HG02938 (cell line): ENCODE measurements around the gene LRIT2.
"Not testable (repeated sequence)": the region's sequence is repeated elsewhere in the genome, so short reads cannot be mapped to it uniquely, and the experiment has no call there.

ENCODE experiments used
- ATAC-seq: cut with Tn5 transposase; IDR thresholded peaks from one replicate; pipeline ENCODE4 v1.9.1; 2021; ENCODE audit warnings: mild to moderate bottlenecking, moderate library complexity; ENCODE audit not compliant: unreplicated experiment

Gene LRIT2

DNA sequence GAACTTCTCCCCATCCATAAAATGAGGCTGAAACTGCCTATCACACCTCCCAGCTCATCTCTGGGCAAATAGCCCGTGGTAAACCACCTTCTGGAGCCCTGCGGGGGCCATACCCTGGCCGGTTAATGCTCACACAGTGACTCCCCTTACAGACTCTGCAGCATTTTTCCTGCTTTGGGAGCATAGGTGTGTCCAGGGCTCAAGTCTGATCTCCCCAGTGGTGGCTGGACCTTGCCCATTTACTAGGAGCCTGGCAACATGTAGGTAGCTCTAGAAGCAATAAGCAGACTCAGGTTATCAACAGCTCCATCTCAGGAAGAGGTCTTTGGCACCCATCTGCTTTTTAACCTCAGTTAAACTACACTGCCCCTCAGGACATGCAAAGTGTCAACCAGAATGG is 36.5 kb downstream of the LRIT2 start:
- ATAC-seq: no peak

DNA sequence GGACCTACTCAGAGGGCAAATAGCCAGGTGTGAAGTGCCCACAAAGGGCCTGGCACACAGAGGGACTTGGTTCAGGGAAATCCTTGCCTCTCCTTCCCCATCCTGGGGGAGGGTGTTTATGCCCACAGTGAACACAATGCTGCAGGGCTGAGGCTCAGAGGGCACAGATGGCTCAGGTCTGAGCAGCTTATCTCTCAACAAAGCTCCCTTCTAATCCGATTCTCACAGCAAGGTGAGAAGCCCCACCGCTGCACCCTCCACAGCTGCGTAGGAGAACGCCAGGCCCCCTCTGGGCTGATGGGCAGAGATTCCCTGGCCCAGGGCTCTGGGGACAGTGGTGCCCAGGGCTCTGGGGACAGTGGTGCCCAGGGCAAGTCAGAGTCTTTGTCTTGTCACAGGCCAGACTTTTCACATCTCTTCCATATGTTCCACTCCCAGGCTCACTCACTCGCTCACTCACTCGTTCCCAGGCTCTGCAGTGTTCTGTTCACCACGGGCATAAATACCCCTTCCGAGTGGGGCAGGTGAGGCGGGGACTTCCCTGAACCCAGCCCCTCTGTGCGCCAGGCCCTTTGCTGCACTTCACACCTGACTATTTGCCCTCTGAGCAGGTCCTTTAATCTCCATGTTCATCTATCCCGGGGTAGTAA is 39.7 kb downstream of the LRIT2 start:
- no peak for ATAC-seq

DNA sequence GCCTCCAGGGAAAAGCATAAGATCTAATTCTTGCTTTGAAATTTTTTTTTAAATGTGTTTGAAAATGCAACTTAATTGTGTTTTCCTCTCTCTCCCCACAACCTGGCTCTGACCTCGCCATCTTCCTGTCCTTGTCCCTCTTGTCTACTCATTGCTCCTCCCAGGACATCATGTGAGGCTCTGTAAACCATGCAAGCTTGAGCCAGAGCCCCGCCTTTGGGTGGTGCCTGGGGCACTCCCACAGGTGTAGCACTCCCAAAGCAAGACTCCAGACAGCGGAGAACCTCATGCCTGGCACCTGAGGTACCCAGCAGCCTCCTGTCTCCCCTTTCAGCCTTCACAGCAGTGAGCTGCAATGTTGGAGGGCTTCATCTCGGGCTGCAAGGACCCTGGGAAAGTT is 40.8 kb downstream of the LRIT2 start:
- no peak for ATAC-seq

DNA sequence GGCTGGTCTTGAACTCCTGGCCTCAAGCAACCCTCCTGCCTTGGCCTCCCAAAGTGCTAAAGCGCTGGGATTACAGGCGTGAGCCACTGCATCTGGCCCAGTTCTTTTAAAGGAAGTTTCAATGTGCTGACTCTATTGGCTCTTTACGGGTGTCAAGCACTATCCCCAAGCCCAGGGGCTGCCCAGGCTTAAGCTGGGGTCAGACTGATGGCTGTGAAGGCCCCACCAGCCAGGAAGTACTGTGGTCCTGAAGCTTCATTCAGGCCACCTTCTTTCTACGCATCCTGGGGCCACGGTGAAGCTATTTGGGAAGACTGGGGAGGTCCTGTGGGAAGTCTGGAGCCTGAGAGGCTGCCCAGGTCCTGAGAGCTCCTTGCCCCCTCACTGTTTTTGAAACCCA is 43.7 kb downstream of the LRIT2 start:
- no peak for ATAC-seq

DNA sequence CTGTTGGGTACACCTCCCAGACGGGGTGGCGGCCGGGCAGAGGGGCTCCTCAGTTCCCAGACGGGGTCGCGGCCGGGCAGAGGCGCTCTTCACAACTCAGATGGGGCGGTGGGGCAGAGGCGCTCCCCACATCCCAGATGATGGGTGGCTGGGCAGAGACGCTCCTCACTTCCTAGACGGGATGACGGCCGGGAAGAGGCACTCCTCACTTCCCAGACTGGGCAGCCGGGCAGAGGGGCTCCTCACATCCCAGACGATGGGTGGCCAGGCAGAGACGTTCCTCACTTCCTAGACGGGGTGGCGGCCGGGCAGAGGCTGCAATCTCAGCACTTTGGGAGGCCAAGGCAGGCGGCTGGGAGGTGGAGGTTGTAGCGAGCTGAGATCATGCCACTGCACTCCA is 45.0 kb downstream of the LRIT2 start:
- not testable (repeated sequence) for ATAC-seq

- ATAC-seq: peak; percentile 92
Observed at GRCh38 chr10:84179059-84179710, 46.2 kb downstream of the LRIT2 start.

DNA sequence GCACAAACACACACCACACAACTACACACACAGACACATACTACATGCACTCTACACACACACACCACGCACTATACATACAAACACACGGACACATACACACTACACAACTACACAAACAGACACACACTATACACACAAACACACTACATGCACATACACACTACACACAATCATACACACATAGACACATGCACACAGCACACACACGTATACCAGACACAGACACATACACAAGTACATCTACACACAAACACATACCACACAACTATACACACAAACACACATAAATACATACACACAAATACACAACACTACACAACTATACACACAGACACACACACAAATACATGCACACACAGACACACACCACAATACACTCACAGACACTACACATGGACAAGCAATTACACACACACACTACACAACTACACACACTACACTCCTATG is 47.2 kb downstream of the LRIT2 start:
- ATAC-seq: no peak

- no peak for ATAC-seq
Observed at GRCh38 chr10:84177541-84178141, 47.7 kb downstream of the LRIT2 start.

- ATAC-seq: no peak
Observed at GRCh38 chr10:84176836-84177474, 48.4 kb downstream of the LRIT2 start.

DNA sequence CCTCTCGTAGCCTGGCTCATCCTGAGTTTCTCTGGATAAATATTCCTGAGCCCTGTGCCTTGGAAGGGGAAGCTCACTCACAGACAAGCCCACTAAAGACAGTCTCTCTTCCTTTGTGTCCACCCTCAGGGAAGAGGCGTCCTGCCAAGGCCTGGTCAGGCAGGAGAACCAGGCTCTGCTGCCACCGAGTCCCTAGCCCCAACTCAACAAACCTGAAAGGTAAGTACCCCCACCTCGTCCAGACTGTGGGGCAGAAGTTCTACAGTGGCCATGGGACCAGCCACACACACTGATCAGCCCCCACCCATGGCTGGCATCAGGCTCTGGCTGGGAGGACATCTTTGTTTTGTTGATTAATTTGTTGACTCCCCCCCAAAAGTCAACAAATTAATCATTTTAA is 49.0 kb downstream of the LRIT2 start:
- ATAC-seq: no peak

- no peak for ATAC-seq
Observed at GRCh38 chr10:84175436-84175835, 49.9 kb downstream of the LRIT2 start.

DNA sequence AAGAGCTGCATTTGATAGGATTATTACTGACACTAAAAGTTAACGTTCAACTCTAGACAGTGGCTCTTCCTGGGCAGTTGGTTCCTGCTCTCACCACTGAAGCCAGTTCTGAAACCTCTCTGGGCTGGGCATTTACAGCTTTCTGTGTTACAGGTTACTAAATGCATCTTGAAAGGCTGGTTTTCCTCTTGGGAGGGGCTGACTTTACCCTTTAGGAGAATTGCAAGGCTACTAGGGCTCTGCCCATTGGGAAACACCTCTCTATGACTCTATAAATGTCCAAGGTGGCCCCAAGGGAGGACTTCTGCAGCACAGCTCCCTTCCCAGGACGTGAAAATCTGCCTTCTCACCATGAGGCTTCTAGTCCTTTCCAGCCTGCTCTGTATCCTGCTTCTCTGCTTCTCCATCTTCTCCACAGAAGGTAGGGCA is 51.8 kb downstream of the LRIT2 start, which contains the start of gene GPR15LG:
Gene GPR15LG (plus strand): TSS at position 301 of the 429 bp plus-strand sequence. CDS start 51 bp downstream, at position 352.
- no peak for ATAC-seq

GRCh38 chr10:84172467-84173356 is 52.6 kb downstream of the LRIT2 start:
- ATAC-seq: peak; percentile 58

GRCh38 chr10:84171700-84172466 is 53.5 kb downstream of the LRIT2 start:
- peak; percentile 30 for ATAC-seq

GRCh38 chr10:84171237-84171636 is 54.1 kb downstream of the LRIT2 start:
- not testable (repeated sequence) for ATAC-seq
